ENCODE measurements around the gene TMEM258.

DNA sequence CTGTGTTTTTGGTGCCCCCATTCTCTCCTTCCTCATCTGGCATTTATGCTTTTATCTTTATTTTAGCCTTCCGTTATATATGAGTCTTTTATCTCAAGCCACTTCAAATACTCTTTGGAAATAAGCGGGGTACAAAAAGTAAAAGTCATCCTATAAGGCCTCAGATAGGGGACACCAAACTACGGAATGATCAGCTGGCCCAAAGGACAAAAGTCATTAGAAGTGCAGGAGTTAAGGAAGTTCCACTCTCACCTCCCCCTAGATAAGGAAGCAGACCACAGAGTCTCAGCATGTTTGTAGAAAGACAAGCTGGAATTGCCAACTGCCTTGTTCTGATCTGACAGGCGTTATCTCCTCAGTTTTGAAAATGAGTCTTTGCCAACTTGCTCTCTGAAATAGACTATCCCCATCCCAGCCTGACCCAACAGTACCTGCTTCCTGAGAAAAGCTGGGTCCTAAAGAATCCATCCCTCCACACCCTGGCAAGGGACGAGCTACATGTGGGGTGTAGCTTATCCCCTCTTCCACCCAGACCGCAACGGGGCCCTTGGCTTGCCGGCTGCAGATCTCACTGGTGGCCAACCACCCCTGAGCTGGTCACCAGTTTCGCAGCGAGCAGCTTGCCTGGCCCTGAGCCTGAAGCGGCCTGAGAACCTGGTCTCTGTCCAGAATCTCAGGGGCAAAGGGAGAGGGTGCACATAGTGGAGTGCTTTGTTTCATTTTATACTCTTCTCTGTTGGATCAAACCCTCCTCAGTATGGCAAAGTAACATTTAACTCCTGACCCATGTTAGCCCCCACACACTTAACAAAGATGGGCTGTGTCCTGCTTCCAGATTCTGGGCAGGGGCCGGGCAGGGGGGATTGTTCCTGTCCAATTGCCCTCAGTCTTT lies 49.5 kb upstream of the TMEM258 start:
- no peak for TF ChIP-seq FOXM1 (IDR thresholded peaks at IDR 0.05; ENCODE audit: borderline replicate concordance)
- no peak for TF ChIP-seq SP1 (IDR thresholded peaks at IDR 0.05)
- no peak for TF ChIP-seq BHLHE40 (IDR thresholded peaks at IDR 0.05; ENCODE audit: borderline replicate concordance)
- no peak for TF ChIP-seq FOXA1 (IDR thresholded peaks at IDR 0.05)
- TF ChIP-seq ZNF384 (IDR thresholded peaks at IDR 0.05), result no peak
- TF ChIP-seq HDGF (IDR thresholded peaks at IDR 0.05; ENCODE audit: borderline replicate concordance), result no peak
- TF ChIP-seq ARNT (IDR thresholded peaks at IDR 0.05), result no peak
- no peak for TF ChIP-seq TARDBP (IDR thresholded peaks at IDR 0.05)
- TF ChIP-seq FOXK2 (IDR thresholded peaks at IDR 0.05), result no peak
- TF ChIP-seq NFRKB (IDR thresholded peaks at IDR 0.05), result no peak
- TF ChIP-seq LEF1 (IDR thresholded peaks at IDR 0.05; ENCODE audit: borderline replicate concordance), result no peak
- no peak for TF ChIP-seq CTBP1 (IDR thresholded peaks at IDR 0.05; ENCODE audit: borderline replicate concordance)

Data from HEK293T (cell line).